Measurements from ENCODE around the gene PSMD11.

Gene PSMD11

DNA sequence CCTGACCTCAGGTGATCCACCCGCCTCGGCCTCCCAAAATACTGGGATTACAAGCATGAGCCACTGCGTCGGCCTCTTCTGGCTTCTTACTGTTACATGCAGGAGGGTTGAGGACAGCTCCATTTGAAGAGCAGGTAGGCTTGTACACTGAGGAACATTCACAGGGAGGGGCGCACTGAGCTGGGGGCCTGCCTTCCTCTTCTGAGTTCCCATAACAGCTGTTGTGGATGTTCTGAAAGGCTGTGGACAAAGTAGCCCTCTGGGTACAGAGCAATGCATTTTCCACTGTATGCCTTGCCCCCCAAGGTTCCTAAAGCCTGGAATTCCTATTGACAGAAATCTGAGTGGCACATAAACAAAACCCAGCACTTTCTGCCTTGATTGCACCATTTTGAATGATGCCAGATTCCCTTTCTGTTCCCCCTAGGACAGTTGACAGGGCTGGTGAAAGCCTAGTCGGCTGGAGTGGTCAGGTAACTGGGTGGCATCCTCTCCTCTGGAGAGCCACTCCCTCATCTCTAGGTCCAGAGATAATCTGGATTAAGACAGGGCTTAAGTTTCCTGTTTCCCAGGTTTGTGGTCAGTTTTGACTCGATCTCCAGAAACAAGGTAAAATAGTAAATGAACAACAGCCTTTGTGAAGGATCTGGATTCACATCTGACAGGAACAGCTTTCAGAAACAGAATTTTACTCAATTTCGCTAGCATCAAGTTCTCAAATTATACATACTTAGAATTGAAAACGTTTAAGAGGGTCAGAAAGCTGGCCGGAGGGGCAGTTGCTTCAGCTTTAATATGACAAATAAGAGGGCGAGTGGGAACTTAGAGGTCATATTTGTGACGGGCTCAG, 41.2 kb downstream of the PSMD11 start:
- TF ChIP-seq, protein P1, sequence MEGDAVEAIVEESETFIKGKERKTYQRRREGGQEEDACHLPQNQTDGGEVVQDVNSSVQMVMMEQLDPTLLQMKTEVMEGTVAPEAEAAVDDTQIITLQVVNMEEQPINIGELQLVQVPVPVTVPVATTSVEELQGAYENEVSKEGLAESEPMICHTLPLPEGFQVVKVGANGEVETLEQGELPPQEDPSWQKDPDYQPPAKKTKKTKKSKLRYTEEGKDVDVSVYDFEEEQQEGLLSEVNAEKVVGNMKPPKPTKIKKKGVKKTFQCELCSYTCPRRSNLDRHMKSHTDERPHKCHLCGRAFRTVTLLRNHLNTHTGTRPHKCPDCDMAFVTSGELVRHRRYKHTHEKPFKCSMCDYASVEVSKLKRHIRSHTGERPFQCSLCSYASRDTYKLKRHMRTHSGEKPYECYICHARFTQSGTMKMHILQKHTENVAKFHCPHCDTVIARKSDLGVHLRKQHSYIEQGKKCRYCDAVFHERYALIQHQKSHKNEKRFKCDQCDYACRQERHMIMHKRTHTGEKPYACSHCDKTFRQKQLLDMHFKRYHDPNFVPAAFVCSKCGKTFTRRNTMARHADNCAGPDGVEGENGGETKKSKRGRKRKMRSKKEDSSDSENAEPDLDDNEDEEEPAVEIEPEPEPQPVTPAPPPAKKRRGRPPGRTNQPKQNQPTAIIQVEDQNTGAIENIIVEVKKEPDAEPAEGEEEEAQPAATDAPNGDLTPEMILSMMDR (IDR thresholded peaks at IDR 0.05; ENCODE audit: low read depth, low read length): no peak
- no peak for DNase-seq (ENCODE audit: low read depth in 2 of 2)
- H3K4me3 ChIP-seq (replicated peaks in 1 of 2; ENCODE audit: low read depth in 2 of 2, low read length in 2 of 2): peak overlapping the region in 1 of 2 donors; percentile 47

DNA sequence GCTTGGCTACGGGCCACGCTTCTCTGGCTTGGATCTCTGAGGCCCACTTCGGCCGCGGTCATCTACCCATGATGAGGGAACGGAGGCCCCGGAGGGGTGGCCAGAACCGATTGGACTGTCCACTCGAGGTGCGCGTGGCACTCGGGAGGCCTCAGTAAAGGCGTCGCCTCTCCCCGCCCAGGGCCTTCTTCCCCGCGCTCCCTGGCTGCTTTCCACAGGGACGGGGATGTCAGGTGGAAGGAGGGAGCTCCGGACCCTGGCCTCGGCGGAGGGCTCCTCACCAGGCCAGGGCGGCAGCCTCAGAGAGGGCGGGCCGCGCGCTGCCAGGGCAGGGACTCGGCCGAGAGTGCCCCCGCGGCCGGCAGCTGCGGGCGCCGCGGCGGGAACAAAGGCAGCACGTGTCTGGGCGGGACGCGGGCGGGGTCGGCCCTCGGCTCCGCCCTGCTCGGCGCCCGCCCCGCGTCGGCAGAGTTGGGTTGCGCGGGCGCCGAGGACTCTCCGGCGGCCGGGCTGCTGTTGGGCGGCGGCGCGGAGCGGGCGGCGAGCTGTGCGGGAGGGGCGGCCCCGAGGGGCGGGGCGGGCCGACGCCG, 41.9 kb downstream of the PSMD11 start:
- peak; percentile 58 to 76 for DNase-seq (ENCODE audit: low read depth in 2 of 2)
- H3K4me3 ChIP-seq (replicated peaks in 1 of 2; ENCODE audit: low read depth in 2 of 2, low read length in 2 of 2): peak overlapping the region; percentile 47 to 59
- TF ChIP-seq, protein P1 (IDR thresholded peaks at IDR 0.05; ENCODE audit: low read depth, low read length): no peak

DNA sequence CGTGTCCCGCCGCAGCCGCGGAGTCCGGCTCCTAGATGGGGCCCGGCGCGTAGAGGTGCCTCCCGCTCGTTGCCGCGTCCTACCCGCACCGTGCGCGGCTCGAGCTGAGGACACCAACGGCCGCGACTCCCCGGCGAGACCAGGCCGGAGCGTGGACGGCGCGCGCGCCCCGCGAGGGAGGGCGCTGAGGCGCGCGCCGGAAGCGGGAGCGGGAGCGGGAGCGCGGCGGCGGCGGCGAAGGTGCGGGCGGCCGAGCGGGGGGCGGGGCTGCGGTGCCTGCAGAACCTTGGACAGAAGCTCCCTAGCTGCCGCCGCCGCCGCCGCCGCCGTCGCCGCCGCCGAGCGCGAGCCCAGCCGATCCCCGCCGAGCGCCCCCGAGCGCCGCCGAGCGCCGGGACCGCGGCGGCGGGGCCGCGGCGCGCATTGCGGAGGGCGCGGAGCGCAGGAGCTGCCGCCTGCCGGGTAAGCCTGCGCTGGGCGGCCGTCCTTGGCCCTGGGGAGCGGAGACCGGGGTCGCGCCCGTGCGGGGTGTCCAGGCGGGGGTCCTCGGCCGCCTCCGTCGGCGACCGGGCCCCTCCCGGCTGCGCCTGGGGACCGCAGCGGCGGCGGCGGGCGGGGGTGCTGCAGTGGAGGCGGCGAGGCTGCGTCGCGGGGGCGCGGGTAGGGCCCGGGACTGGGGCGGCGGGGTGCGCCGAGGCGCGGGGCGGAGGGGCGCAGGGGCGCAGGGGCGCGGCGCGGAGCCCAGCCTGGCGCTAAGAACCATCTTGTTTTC, 42.6 kb downstream of the PSMD11 start, which contains the start of gene CDK5R1:
CDK5R1 (plus strand) TSS at position 293 of the 772 bp plus-strand sequence. CDS start 628 bp downstream, outside the sequence.
- TF ChIP-seq, protein P1 (IDR thresholded peaks at IDR 0.05; ENCODE audit: low read depth, low read length): no peak
- peak within 1 kb of the TSS; percentile 47 to 59 for H3K4me3 ChIP-seq (replicated peaks in 1 of 2; ENCODE audit: low read depth in 2 of 2, low read length in 2 of 2)
- peak; percentile 65 to 72 for DNase-seq (ENCODE audit: low read depth in 2 of 2)

DNA sequence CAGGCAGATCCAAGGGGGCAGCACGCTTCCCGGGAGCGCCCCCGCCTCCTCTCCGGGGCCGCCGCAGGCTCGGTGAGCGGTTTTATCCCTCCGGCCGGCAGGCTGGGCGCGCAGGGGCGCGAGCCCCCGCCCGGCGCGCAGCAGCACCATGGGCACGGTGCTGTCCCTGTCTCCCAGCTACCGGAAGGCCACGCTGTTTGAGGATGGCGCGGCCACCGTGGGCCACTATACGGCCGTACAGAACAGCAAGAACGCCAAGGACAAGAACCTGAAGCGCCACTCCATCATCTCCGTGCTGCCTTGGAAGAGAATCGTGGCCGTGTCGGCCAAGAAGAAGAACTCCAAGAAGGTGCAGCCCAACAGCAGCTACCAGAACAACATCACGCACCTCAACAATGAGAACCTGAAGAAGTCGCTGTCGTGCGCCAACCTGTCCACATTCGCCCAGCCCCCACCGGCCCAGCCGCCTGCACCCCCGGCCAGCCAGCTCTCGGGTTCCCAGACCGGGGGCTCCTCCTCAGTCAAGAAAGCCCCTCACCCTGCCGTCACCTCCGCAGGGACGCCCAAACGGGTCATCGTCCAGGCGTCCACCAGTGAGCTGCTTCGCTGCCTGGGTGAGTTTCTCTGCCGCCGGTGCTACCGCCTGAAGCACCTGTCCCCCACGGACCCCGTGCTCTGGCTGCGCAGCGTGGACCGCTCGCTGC, 43.3 kb downstream of the PSMD11 start:
- TF ChIP-seq, protein P1 (IDR thresholded peaks at IDR 0.05; ENCODE audit: low read depth, low read length): no peak
- DNase-seq (ENCODE audit: low read depth in 2 of 2): peak; percentile 12 to 13
- peak overlapping the region; percentile 44 to 59 for H3K4me3 ChIP-seq (replicated peaks in 1 of 2; ENCODE audit: low read depth in 2 of 2, low read length in 2 of 2)

DNA sequence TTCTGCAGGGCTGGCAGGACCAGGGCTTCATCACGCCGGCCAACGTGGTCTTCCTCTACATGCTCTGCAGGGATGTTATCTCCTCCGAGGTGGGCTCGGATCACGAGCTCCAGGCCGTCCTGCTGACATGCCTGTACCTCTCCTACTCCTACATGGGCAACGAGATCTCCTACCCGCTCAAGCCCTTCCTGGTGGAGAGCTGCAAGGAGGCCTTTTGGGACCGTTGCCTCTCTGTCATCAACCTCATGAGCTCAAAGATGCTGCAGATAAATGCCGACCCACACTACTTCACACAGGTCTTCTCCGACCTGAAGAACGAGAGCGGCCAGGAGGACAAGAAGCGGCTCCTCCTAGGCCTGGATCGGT, 43.9 kb downstream of the PSMD11 start:
- DNase-seq (ENCODE audit: low read depth in 2 of 2): no peak
- no peak overlapping the region for H3K4me3 ChIP-seq (replicated peaks in 1 of 2; ENCODE audit: low read depth in 2 of 2, low read length in 2 of 2)
- TF ChIP-seq, protein P1 (IDR thresholded peaks at IDR 0.05; ENCODE audit: low read depth, low read length): no peak

DNA sequence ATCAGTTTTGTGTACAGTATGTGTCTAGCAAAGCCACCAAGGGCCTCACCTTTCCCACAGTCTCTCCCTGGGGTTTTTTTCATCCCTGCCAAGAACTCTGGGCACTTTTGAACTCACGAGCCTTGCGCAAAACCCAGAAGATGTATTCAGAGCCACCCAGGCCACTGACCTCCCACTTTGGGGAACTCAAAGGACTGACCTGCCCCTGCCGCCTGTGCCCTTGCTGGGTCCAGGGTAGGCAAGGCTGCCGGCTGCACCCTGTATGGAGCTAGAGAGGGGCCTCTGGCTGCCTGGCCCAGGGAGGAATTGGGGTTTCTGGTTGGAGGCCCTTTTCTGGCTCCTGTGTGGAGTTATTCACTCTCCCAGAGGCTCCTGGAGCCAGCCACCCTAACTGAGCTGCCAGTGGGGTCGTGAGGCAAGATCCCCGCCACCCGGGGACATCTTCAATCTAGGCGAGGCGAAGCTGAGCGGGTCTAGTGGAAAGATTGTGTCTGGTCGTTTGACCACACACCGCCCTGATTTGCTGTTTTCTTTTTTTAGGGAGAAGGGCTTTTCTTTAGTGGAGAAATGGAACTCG, 44.4 kb downstream of the PSMD11 start:
- H3K4me3 ChIP-seq (replicated peaks in 1 of 2; ENCODE audit: low read depth in 2 of 2, low read length in 2 of 2): no peak overlapping the region
- no peak for DNase-seq (ENCODE audit: low read depth in 2 of 2)
- TF ChIP-seq, protein P1 (IDR thresholded peaks at IDR 0.05; ENCODE audit: low read depth, low read length): no peak
